HepG2 (cell line): ENCODE measurements around the gene PCGF5. TPM values are rescaled to one million over a fixed set of nuclear protein-coding genes. Genes with fewer than 3 reads are reported as not detected.

ENCODE experiments used
- ATAC-seq: fragments of 200-7000 bp; cut with Tn5 transposase; 3 replicates; pipeline ENCODE4 v1.9.1; 2020; ENCODE audit warnings: mild to moderate bottlenecking, moderate library complexity
- BruUV-seq: library from RNA; stranded (reverse); fragments of 400-500 nt; replicated peaks from 2 replicates; lab custom pipeline; 2021; lab: Mats Ljungman, UMichigan
- CTCF ChIA-PET: fragments of 300-600 bp; formaldehyde crosslinking; extraction: SDS; loops from one replicate; lab custom pipeline; 2021; ENCODE audit warnings: low total read pairs, inconsistent platforms, low intra/inter-chr PET ratio; lab: Yijun Ruan, JAX
- POLR2A ChIA-PET: fragments of 350-600 bp; sonication (Branson Sonifier 250); formaldehyde crosslinking; loops from one replicate; lab custom pipeline; 2020; ENCODE audit warnings: antibody characterized with exemption, inconsistent platforms; lab: Yijun Ruan, JAX
- DNase-seq: peaks from one replicate; pipeline ENCODE4 v3.0.0-alpha.2; 2015; ENCODE audit warnings: low spot score
- FAIRE-seq: peaks from 3 replicates; lab custom pipeline; 2011; peaks lifted over from hg19 to GRCh38; lab: Jason Lieb, UNC
- H2AFZ ChIP-seq: one replicate; pipeline ENCODE4 v1.6.1; 2011; ENCODE audit warnings: low read length, inconsistent platforms
- H3K27ac ChIP-seq: fragments of 300-600 bp; 3 replicates; pipeline ENCODE4 v1.8.0; 2011; ENCODE audit warnings: mixed run types, mild to moderate bottlenecking, mixed read lengths, low read length, inconsistent platforms; ENCODE audit not compliant: insufficient read depth; ENCODE audit errors: extremely low read length
- H3K27me3 ChIP-seq, 2 experiments: fragments of 200-600 bp in 1 of 2; 2 replicates in 1 of 2; 3 replicates in 1 of 2; pipeline versions ENCODE4 v1.6.0 to v1.8.0; 2011; ENCODE audit warnings: low read length in 2 of 2, mild to moderate bottlenecking in 2 of 2, moderate library complexity in 2 of 2, inconsistent platforms in 1 of 2; ENCODE audit not compliant: insufficient read depth in 2 of 2, control insufficient read depth in 1 of 2
- H3K36me3 ChIP-seq, 2 experiments: fragments of 200-600 bp in 1 of 2; replicated peaks in 1 of 2; 2 replicates in 1 of 2; 3 replicates in 1 of 2; pipeline versions ENCODE4 v1.5.1 to v1.8.0; 2011; ENCODE audit warnings: low read length in 2 of 2, inconsistent platforms in 1 of 2; ENCODE audit not compliant: insufficient read depth in 2 of 2, control insufficient read depth in 1 of 2
- H3K4me1 ChIP-seq: 2 replicates; pipeline ENCODE4 v1.5.1; 2012; ENCODE audit warnings: low read length, inconsistent platforms; ENCODE audit not compliant: insufficient read depth
- H3K4me2 ChIP-seq: 2 replicates; pipeline ENCODE4 v1.6.0; 2011; ENCODE audit warnings: low read depth, low read length, inconsistent platforms
- H3K4me3 ChIP-seq, 3 experiments: fragments of 200-600 bp in 1 of 3; sonication (generic), shearing (Covaris generic) in 1 of 3; replicated peaks in 1 of 3; 2 replicates each; pipeline ENCODE4 v1.5.1; 2011 to 2016; ENCODE audit warnings: low read length in 3 of 3, inconsistent platforms in 2 of 3, low read depth in 2 of 3, mild to moderate bottlenecking in 2 of 3, control low read depth in 1 of 3, mixed read lengths in 1 of 3; ENCODE audit not compliant: insufficient read depth in 1 of 3
- H3K79me2 ChIP-seq: one replicate; pipeline ENCODE4 v1.6.1; 2011; ENCODE audit warnings: low read length, inconsistent platforms; ENCODE audit not compliant: insufficient read depth
- H3K9ac ChIP-seq: 2 replicates; pipeline ENCODE4 v1.6.0; 2011; ENCODE audit warnings: mild to moderate bottlenecking, low read depth, low read length, inconsistent platforms; ENCODE audit not compliant: insufficient read depth
- H3K9me3 ChIP-seq: 2 replicates; pipeline ENCODE4 v1.5.1; 2012; ENCODE audit warnings: mild to moderate bottlenecking, low read length
- H4K20me1 ChIP-seq: 2 replicates; pipeline ENCODE4 v1.6.0; 2011; ENCODE audit warnings: inconsistent platforms, mild to moderate bottlenecking, low read length, moderate library complexity; ENCODE audit not compliant: insufficient read depth
- AGO1 ChIP-seq: fragments of 200-400 bp; formaldehyde crosslinking; IDR thresholded peaks from 2 replicates; pipeline ENCODE4 v1.6.1; 2017; ENCODE audit warnings: mild to moderate bottlenecking, low read depth, low read length, moderate library complexity; ENCODE audit not compliant: poor library complexity, severe bottlenecking
- CSRNP1 ChIP-seq: sonication (generic); formaldehyde crosslinking; IDR thresholded peaks from 2 replicates; pipeline ENCODE4 v1.8.1; 2023; ENCODE audit warnings: mild to moderate bottlenecking, missing genetic modification reagents
- CTCF ChIP-seq: sonication (generic); formaldehyde crosslinking; IDR thresholded peaks from 2 replicates; pipeline ENCODE4 v1.5.0; 2020; ENCODE audit warnings: mild to moderate bottlenecking, missing genetic modification reagents, moderate library complexity
- EEA1 ChIP-seq: sonication (generic); formaldehyde crosslinking; IDR thresholded peaks from 2 replicates; pipeline ENCODE4 v1.5.1; 2020; ENCODE audit warnings: mild to moderate bottlenecking, missing genetic modification reagents, borderline replicate concordance
- GABPB1 ChIP-seq: IDR thresholded peaks from 2 replicates; pipeline ENCODE4 v1.6.1; 2016; ENCODE audit warnings: mild to moderate bottlenecking, missing genetic modification reagents, moderate library complexity, missing compliant biosample characterization
- KAT8 ChIP-seq: IDR thresholded peaks from 2 replicates; pipeline ENCODE4 v1.6.1; 2016; ENCODE audit warnings: missing genetic modification reagents, missing compliant biosample characterization
- NRL ChIP-seq: sonication (generic); formaldehyde crosslinking; IDR thresholded peaks from 2 replicates; pipeline ENCODE4 v1.5.0; 2020; ENCODE audit warnings: missing genetic modification reagents, mild to moderate bottlenecking, moderate library complexity, borderline replicate concordance
- RXRA ChIP-seq: sonication (generic); formaldehyde crosslinking; IDR thresholded peaks from 2 replicates; pipeline ENCODE4 v1.5.1; 2020; ENCODE audit warnings: missing genetic modification reagents
- SAP130 ChIP-seq: IDR thresholded peaks from 2 replicates; pipeline ENCODE4 v1.6.1; 2016; ENCODE audit warnings: low read depth
- SSRP1 ChIP-seq: IDR thresholded peaks from 2 replicates; pipeline ENCODE4 v1.6.1; 2016; ENCODE audit warnings: control low read depth
- TOE1 ChIP-seq: sonication (generic); formaldehyde crosslinking; IDR thresholded peaks from 2 replicates; pipeline ENCODE4 v1.4.0; 2020; ENCODE audit warnings: mild to moderate bottlenecking, missing genetic modification reagents
- ZFAT ChIP-seq: sonication (generic); formaldehyde crosslinking; conservative IDR thresholded peaks from 2 replicates; pipeline ENCODE4 v1.8.1; 2023; ENCODE audit warnings: missing genetic modification reagents, inconsistent platforms
- ZNF382 ChIP-seq: sonication (generic); formaldehyde crosslinking; IDR thresholded peaks from 2 replicates; pipeline ENCODE4 v1.5.0; 2020; ENCODE audit warnings: missing genetic modification reagents, mild to moderate bottlenecking, borderline replicate concordance
- ZNF629 ChIP-seq: sonication (generic); formaldehyde crosslinking; conservative IDR thresholded peaks from 2 replicates; pipeline ENCODE4 v1.5.0; 2020; ENCODE audit warnings: missing genetic modification reagents
- WGBS: methylation state at CpG from one replicate; pipeline ENCODE4 v1.1.6; 2017; ENCODE audit warnings: low lambda C conversion rate; 5-methylcytosine and 5-hydroxymethylcytosine counted together
- in situ Hi-C: cut with HindIII; loops from 2 replicates; pipeline ENCODE4 v1.10.0; 2017; ENCODE audit warnings: low pct_unique_long_range_greater_than_20kb; ENCODE audit not compliant: extremely low pct_ligation_motif_present
- intact Hi-C: fragments of 100-400 bp; cut with micrococcal nuclease; formaldehyde crosslinking; loops from one replicate; pipeline ENCODE4 v1.10.0; 2022; ENCODE audit not compliant: unreplicated experiment
- polyA plus RNA-seq, 8 experiments: library from polyadenylated mRNA; depleted of rRNA in 3 of 8; stranded (reverse) in 7 of 8; unstranded in 1 of 8; fragments of >200 nt; fragmentation: Illumina TruSeq in 4 of 8; extraction: Trizol in 4 of 8; gene quantifications; 2 replicates each; pipeline versions ENCODE4 v1.2.1 to v1.2.3, GENCODE V29; 2011 to 2016; ENCODE audit warnings: low read depth in 4 of 8, missing spikeins in 1 of 8, mixed read lengths in 1 of 8; ENCODE audit not compliant: insufficient read depth in 1 of 8
- total RNA-seq, 5 experiments: library from RNA; depleted of rRNA; stranded (reverse); fragments of >200 nt; fragmentation: Illumina TruSeq; extraction: Trizol; gene quantifications; 2 replicates each; pipeline ENCODE4 v1.2.3, GENCODE V29; 2016; ENCODE audit warnings: low read depth in 1 of 5
- TF ChIP-seq, protein P1 (sequence below): sonication (generic); formaldehyde crosslinking; IDR thresholded peaks from 2 replicates; pipeline ENCODE4 v1.4.0; 2020; ENCODE audit warnings: mild to moderate bottlenecking, low read depth, missing genetic modification reagents
- TF ChIP-seq, protein P2 (sequence below): IDR thresholded peaks from 2 replicates; pipeline ENCODE4 v1.6.1; 2016; ENCODE audit warnings: missing compliant biosample characterization, missing genetic modification reagents, borderline replicate concordance

Gene PCGF5
- total and polyA plus RNA-seq, 2 of the 13 experiments (the other 11 are each of a cell fraction or from before 2014, with no cell fraction given): 61.3 to 138 TPM

DNA sequence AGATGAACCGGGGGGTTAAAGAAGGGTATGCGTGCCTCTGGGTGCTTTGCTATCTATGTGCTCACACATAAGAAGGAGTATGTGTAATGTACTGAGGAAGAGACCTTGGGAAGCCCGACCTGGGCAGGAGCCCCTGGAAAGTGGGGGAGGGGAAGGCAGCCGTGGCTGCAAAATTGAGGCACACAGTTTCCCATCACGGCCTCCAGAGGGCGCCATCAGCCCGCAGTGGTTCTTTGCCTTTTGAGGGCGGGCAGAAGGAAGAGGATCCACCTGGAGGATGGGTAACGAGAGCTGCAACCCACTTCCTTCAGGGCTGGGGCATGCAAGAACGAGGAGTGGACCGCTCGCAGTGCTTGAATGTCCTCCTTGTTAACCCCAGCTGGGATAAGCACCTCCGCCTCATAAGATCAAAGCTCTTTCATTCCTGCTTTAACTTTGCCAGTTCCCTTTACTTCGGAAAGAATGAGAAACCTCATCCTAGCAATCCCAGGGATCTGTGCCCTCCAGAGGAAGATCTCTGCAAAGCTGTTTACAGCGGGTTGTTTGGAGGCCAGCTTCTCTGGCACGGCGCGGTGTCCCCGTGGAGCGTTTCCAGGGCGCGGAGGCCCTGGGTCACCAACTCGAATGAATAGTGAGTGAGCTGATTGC is 77.9 kb downstream of the PCGF5 start:
- Histone ChIP-seq H3K79me2 (no peaks in the 10 kb centered on the region), H3K36me3 (no peaks in the 10 kb centered on the region), H3K9ac (no peak overlapping the region), H3K4me3 (peak overlapping the region in 1 of 3 experiments; percentile 10; a peak in 1 of 6 replicates), H3K27me3 (no peaks in the 10 kb centered on the region), H4K20me1 (no peaks in the 10 kb centered on the region), H3K9me3 (no peaks in the 10 kb centered on the region), H3K27ac (no peak overlapping the region), H3K4me2 (peak overlapping the region; percentile 55), H2AFZ (no peak overlapping the region), H3K4me1 (peaks cover 16% of the 10 kb centered on the region)
- in situ Hi-C loops (loop anchor here (5.0 to 10.0 kb wide), 2 partner anchors 74 to 256 kb away; no protein-coding TSS in a partner anchor), intact Hi-C loops (loop anchor here (1.0 to 2.0 kb wide), 3 partner anchors 72 to 614 kb away; no protein-coding TSS in a partner anchor)
- no TSS peak for BruUV-seq
- no peak for FAIRE-seq
- peak; percentile 51 for DNase-seq
- CTCF ChIA-PET: interaction anchor here (1.5 kb wide), 1 partner anchor 71 kb away, joined by 7 read pairs; no protein-coding TSS in a partner anchor
- POLR2A ChIA-PET: no interaction called here
- peak; percentile 88 for ATAC-seq
- 38% methylated on average over 20 of the region's 23 CpGs for WGBS
- TF ChIP-seq TOE1: 0 out of 2 replicates have a peak, but pooled peaks have one; percentile 49
- 0 out of 2 replicates have a peak, but pooled peaks have one; percentile 22 for TF ChIP-seq RXRA (CRISPR knock-in tag)
- 0 out of 2 replicates have a peak, but pooled peaks have one; percentile 19 for TF ChIP-seq GABPB1 (CRISPR knock-in tag)
- no peak for TF ChIP-seq ZNF382 (CRISPR knock-in tag)
- TF ChIP-seq CSRNP1 (CRISPR knock-in tag): no peak
- TF ChIP-seq, protein P1, sequence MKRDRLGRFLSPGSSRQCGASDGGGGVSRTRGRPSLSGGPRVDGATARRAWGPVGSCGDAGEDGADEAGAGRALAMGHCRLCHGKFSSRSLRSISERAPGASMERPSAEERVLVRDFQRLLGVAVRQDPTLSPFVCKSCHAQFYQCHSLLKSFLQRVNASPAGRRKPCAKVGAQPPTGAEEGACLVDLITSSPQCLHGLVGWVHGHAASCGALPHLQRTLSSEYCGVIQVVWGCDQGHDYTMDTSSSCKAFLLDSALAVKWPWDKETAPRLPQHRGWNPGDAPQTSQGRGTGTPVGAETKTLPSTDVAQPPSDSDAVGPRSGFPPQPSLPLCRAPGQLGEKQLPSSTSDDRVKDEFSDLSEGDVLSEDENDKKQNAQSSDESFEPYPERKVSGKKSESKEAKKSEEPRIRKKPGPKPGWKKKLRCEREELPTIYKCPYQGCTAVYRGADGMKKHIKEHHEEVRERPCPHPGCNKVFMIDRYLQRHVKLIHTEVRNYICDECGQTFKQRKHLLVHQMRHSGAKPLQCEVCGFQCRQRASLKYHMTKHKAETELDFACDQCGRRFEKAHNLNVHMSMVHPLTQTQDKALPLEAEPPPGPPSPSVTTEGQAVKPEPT (CRISPR knock-in tag): 0 out of 2 replicates have a peak, but pooled peaks have one; percentile 45
- 0 out of 2 replicates have a peak, but pooled peaks have one; percentile 19 for TF ChIP-seq KAT8 (CRISPR knock-in tag)
- TF ChIP-seq EEA1 (CRISPR knock-in tag): no peak
- TF ChIP-seq, protein P2, sequence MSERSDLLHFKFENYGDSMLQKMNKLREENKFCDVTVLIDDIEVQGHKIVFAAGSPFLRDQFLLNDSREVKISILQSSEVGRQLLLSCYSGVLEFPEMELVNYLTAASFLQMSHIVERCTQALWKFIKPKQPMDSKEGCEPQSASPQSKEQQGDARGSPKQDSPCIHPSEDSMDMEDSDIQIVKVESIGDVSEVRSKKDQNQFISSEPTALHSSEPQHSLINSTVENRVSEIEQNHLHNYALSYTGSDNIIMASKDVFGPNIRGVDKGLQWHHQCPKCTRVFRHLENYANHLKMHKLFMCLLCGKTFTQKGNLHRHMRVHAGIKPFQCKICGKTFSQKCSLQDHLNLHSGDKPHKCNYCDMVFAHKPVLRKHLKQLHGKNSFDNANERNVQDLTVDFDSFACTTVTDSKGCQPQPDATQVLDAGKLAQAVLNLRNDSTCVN (CRISPR knock-in tag): no peak
- no peak for TF ChIP-seq ZFAT (CRISPR knock-in tag)
- peak; percentile 17; the same call in 1 of the 2 replicates for TF ChIP-seq SAP130
- 0 out of 2 replicates have a peak, but pooled peaks have one; percentile 19 for TF ChIP-seq NRL
- no peak for TF ChIP-seq ZNF629
- peak; percentile 93 for TF ChIP-seq CTCF (CRISPR knock-in tag)
- TF ChIP-seq AGO1: no peak
- TF ChIP-seq SSRP1: peak; percentile 64; the same call in 1 of the 2 replicates
